Hematopoietic multipotent progenitor cell (in vitro differentiated cells): Measurements from ENCODE around the gene APOL6. TPM values are rescaled to one million over a fixed set of nuclear protein-coding genes. Genes with fewer than 3 reads are reported as not detected.
"Not testable (repeated sequence)": the region's sequence is repeated elsewhere in the genome, so short reads cannot be mapped to it uniquely, and the experiment has no call there.

Experiments
- DNase-seq, 3 donors: peaks; one replicate each; pipeline ENCODE4 v3.0.0-alpha.2; 2011 to 2015; ENCODE audit warnings: low read depth in 2 of 3, low spot score in 2 of 3
- total RNA-seq: library from RNA; depleted of rRNA; stranded (reverse); fragments of >200 nt; gene quantifications from one replicate; pipeline ENCODE4 v1.2.3, GENCODE V29; 2012

The APOL6 gene
- total RNA-seq, 1 donor: 12.9 TPM

- DNase-seq: peak in 1 of 3 donors; percentile 19
Measured at GRCh38 chr22:35666699-35667098, 18.5 kb downstream of the APOL6 start.

- DNase-seq: no peak
Measured at GRCh38 chr22:35674335-35674734, 26.1 kb downstream of the APOL6 start.

- DNase-seq: not testable (repeated sequence)
Measured at GRCh38 chr22:35676065-35676464, 27.8 kb downstream of the APOL6 start.

- DNase-seq: no peak
Measured at GRCh38 chr22:35677460-35678187, 29.4 kb downstream of the APOL6 start.

- DNase-seq: no peak
Measured at GRCh38 chr22:35678836-35679235, 30.6 kb downstream of the APOL6 start.

- DNase-seq: peak in 1 of 3 donors; percentile 15
Measured at GRCh38 chr22:35679492-35679891, 31.2 kb downstream of the APOL6 start.

GRCh38 chr22:35681454-35682052 is 33.3 kb downstream of the APOL6 start:
- no peak for DNase-seq

- DNase-seq: no peak
Measured at GRCh38 chr22:35683560-35683959, 35.3 kb downstream of the APOL6 start.

- no peak for DNase-seq
Measured at GRCh38 chr22:35684270-35684700, 36.0 kb downstream of the APOL6 start.

- DNase-seq: no peak
Measured at GRCh38 chr22:35684732-35685131, 36.5 kb downstream of the APOL6 start.

- no peak for DNase-seq
Measured at GRCh38 chr22:35685731-35686130, 37.5 kb downstream of the APOL6 start.

GRCh38 chr22:35686298-35686697 is 38.1 kb downstream of the APOL6 start:
- no peak for DNase-seq

GRCh38 chr22:35687461-35687860 is 39.2 kb downstream of the APOL6 start:
- DNase-seq: no peak

GRCh38 chr22:35688913-35689675 is 40.8 kb downstream of the APOL6 start:
- DNase-seq: no peak

GRCh38 chr22:35690001-35690400 is 41.8 kb downstream of the APOL6 start:
- DNase-seq: no peak

- no peak for DNase-seq
Measured at GRCh38 chr22:35695202-35695601, 47.0 kb downstream of the APOL6 start.

- DNase-seq: peak in 1 of 3 donors; percentile 18
Measured at GRCh38 chr22:35697142-35697541, 48.9 kb downstream of the APOL6 start.

- DNase-seq: not testable (repeated sequence)
Measured at GRCh38 chr22:35699852-35700251, 51.6 kb downstream of the APOL6 start.

GRCh38 chr22:35703861-35704584 is 55.8 kb downstream of the APOL6 start:
- DNase-seq: no peak

GRCh38 chr22:35705141-35705540 is 56.9 kb downstream of the APOL6 start:
- no peak for DNase-seq

- no peak for DNase-seq
Measured at GRCh38 chr22:35708453-35708852, 60.2 kb downstream of the APOL6 start.
